Sciatic nerve (tissue), 2 donors: ENCODE measurements around the gene CDH8. TPM values are rescaled to one million over a fixed set of nuclear protein-coding genes. Genes with fewer than 3 reads are reported as not detected.
"Not testable (repeated sequence)": the region's sequence is repeated elsewhere in the genome, so short reads cannot be mapped to it uniquely, and the experiment has no call there.

Experiments used
- ATAC-seq: fragments of 200-7000 bp; cut with Tn5 transposase; one replicate; pipeline ENCODE4 v1.9.1; 2020; ENCODE audit warnings: mild to moderate bottlenecking, moderate library complexity
- DNase-seq: peaks from one replicate; pipeline ENCODE4 v3.0.0-alpha.2; 2020; ENCODE audit warnings: low spot score
- intact Hi-C: fragments of 100-400 bp; cut with DNase I; formaldehyde crosslinking; loops from one replicate; pipeline ENCODE4 v1.14.2; 2022
- total RNA-seq: library from RNA; stranded (reverse); fragmentation: NEBNext Ultra II Directional; extraction: Animal tissue kit (Norgen Biotek cat#: 25700); gene quantifications from one replicate; pipeline ENCODE4 v1.2.1, GENCODE V29; 2021
- donor health status: DM: no; HTN: no; CAD: no.
- donor health status: DM: no; HTN: no; CAD: no.

The CDH8 gene
- total RNA-seq, 1 donor from 2014 or later: not detected

- ATAC-seq (no peak), DNase-seq (no peak)
- intact Hi-C loops: no loop called here
Observed at GRCh38 chr16:61715393-61715792, 320.8 kb downstream of the CDH8 start.

DNA sequence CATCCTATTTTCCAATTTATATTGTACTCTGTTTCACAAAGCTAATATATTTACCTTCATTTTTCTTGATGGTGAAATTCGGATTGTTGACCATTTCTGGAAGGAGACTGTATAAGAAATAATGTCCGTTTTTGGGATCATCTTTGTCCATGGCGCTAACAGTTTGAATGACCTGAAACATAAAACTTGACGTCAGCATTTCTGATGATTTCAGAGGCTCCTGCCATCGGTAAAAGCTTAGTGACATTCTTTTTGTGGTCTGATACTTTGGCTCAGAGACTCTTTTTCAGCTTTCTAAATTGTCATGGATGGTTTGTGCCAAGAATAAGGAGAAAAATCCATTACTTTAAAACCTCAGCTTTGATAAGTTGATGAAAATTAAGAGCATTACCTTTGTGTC is 322.5 kb downstream of the CDH8 start:
- intact Hi-C loops: no loop called here
- ATAC-seq: no peak
- no peak for DNase-seq

DNA sequence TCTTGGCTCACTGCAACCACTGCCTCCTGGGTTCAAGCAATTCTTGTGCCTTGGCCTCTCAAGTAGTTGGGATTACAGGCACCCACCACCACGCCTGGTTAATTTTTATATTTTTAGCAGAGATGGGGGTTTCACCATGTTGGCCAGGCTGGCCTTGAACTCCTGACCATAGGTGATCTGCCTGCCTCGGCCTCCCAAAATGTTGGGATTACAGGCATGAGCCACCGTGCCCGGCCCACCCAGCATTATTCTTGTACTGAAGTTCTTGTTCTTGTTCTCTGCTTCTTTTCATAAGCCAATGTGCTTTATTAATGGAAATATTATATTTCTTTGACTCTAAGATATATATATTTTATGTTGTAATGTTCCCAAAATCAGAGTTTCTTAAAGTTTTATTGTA is 336.6 kb downstream of the CDH8 start:
- ATAC-seq, intact Hi-C loops: not testable (repeated sequence)

DNA sequence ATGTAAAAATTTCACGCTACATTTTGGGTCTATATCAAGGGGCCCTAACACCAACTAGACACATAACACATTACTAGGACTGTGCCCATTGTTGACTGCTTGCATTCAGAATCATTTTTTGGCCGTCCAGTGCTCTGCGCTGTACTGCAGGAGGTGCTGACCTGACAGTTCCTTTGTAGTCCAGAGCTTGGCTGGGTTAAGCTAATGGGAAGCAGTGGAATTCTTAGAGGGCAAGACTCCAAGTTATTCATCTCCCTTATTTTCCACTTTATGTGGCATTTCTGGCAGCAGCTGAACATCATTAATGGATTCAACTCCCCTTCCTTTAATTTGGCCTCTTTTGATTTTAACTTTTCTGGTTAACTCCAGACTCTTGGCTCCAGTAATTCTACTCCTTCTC is 351.7 kb downstream of the CDH8 start:
- DNase-seq: no peak
- no peak for ATAC-seq
- intact Hi-C loops: no loop called here

More for the DNA sequence above, 336.6 kb downstream of the CDH8 start:
- not testable (repeated sequence) for DNase-seq

GRCh38 chr16:61681673-61682072 is 354.6 kb downstream of the CDH8 start:
- ATAC-seq (no peak), DNase-seq (no peak)
- intact Hi-C loops: no loop called here

DNA sequence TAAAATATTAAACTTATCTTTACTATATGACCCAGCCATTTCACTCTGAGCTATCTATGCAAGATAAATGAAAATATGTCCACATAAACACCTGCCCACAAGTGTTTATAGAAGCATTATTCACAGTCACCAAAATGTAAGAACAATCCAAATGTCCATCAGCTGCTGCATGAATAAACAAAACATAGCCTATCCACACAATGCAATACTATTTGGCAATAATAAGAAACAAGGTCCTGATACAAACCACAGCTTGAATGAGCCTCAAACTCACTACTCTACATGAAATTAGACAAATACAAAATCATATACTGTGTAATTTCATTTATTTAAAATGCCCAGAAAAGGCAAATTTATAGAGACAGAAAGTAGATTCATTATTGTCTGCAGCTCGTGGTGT is 355.1 kb downstream of the CDH8 start:
- no peak for ATAC-seq
- DNase-seq: no peak
- intact Hi-C loops: no loop called here

- intact Hi-C loops: no loop called here
- ATAC-seq (no peak), DNase-seq (no peak)
Observed at GRCh38 chr16:61678182-61678581, 358.1 kb downstream of the CDH8 start.

GRCh38 chr16:61677776-61678175 is 358.5 kb downstream of the CDH8 start:
- ATAC-seq: no peak

DNA sequence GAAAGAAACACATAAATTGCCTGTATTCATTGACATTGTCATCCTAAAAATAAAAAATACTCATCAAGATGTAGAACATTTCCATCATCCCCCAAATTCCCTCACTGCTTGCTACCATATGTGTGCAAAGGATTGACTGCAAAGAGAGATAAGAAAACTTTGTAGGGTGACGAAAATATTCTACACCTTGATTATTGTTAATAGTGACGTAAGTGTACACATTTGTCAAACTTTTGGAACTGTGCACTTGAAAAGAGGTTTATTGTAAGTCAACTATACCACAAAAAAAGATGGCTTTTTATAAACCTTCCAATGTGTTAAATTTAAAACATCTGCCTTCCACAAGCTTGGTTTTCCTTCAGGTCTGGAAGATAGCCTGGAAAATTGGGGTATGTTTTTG is 359.5 kb downstream of the CDH8 start:
- no peak for ATAC-seq
- no peak for DNase-seq
- intact Hi-C loops: no loop called here

More at GRCh38 chr16:61677776-61678175, 358.5 kb downstream of the CDH8 start:
- DNase-seq: no peak
- intact Hi-C loops: no loop called here

- ATAC-seq: no peak
- intact Hi-C loops: no loop called here
- DNase-seq: no peak
Observed at GRCh38 chr16:61671161-61671560, 365.1 kb downstream of the CDH8 start.

- intact Hi-C loops: no loop called here
Observed at GRCh38 chr16:61665512-61665911, 370.7 kb downstream of the CDH8 start.

GRCh38 chr16:61659936-61660335 is 376.3 kb downstream of the CDH8 start:
- intact Hi-C loops: no loop called here
- no peak for ATAC-seq
- no peak for DNase-seq

More at GRCh38 chr16:61665512-61665911, 370.7 kb downstream of the CDH8 start:
- ATAC-seq (no peak), DNase-seq (no peak)

GRCh38 chr16:61654962-61655361 is 381.3 kb downstream of the CDH8 start:
- DNase-seq (no peak), ATAC-seq (no peak)
- intact Hi-C loops: no loop called here

GRCh38 chr16:61653544-61653943 is 382.7 kb downstream of the CDH8 start:
- no peak for DNase-seq
- intact Hi-C loops: no loop called here
- ATAC-seq: no peak

DNA sequence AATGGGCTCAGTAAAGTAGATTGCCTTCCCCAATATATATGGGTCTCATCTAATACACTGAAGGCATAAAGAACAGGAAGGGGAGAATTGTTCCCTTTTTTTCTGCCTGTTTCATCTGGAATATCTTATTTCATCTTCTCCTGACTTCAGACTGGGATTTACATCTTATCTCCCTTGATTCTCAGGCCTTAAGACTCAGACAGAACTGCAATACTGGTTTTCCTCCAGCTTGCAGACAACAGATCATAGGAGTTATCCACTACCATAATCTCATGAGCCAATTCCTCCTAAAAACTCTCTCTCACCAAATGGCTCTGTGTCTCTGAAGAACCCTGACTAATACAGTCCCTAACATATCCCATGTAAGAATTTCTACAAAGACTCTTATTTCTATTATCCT is 390.7 kb downstream of the CDH8 start:
- no peak for DNase-seq
- intact Hi-C loops: no loop called here
- ATAC-seq: no peak

DNA sequence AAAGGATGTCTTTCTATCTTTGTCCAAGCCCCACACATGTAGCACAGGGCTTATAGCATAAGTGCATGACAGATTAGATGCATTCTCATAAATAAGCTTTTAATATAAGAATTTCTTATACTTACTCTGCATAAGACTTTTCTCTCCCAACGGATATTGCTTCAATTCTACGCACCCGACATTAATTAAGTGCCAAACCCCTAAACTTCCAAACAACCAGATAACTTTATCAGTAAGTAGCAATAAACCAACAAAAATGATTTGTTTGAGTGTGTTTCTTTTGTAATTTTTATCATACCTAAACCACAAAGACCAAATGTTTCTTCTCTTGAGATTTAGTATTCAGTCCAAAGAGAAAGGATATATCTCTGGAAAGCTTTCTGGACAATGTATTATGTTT is 391.5 kb downstream of the CDH8 start:
- intact Hi-C loops: no loop called here
- DNase-seq (no peak), ATAC-seq (no peak)

DNA sequence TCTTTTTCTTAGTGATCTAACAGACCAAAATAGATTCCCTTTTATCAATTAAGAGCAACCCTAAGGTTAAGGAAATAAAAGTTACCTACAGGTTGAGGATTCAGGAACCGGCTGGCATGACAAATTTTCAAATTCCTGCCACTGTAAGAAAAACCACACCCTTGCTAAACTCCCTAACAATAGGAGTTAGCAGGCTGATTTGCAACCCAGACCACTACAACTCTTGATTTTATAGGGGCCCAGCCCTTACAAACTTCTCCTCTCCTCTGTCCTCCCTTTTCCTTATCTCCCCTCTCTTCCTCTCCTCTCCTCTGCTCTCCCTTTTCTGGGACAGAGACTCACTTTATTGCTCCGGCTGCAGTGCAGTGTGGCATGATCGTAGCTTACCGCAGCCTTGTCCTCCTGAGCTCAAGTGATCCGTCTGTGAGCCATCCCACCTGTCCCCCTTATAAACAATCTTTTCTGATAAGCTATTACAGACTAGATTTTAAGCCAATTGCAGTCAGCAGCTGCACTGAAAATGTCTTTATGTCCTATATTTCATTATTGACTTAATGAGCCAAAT is 418.9 kb downstream of the CDH8 start:
- no peak for ATAC-seq
- DNase-seq: no peak
- intact Hi-C loops: no loop called here

DNA sequence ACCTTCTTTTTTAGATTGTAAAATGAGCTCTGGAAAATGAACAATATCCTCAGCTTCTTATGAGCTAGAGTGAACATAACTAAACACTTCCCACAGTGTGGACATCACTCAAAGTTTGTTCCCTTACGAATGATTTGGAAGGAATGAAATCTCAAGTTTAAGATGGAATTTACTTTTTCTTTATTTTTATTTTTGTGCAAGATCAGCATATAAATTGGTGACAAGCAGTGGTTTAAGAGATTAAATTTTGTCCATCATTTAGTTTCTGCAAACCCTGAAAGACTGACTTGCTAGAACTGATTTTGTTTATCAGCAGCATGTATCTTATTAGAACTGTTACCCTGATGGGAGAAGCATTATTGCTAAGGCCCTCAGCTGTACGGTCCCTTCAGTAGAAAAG is 420.1 kb downstream of the CDH8 start:
- ATAC-seq: no peak
- intact Hi-C loops: no loop called here
- no peak for DNase-seq

GRCh38 chr16:61611847-61612491 is 424.3 kb downstream of the CDH8 start:
- DNase-seq: no peak
- intact Hi-C loops: no loop called here
- ATAC-seq: no peak

- ATAC-seq (no peak), DNase-seq (no peak)
- intact Hi-C loops: no loop called here
Observed at GRCh38 chr16:61606581-61606980, 429.7 kb downstream of the CDH8 start.
